IMR-90 (cell line): Measurements from ENCODE around the gene TEX35.

Experiments used
- FOS ChIP-seq: fragments of 150-350 bp; IDR thresholded peaks from 2 replicates; pipeline ENCODE4 v1.6.1; 2016; ENCODE audit warnings: low read depth, low read length
- MXI1 ChIP-seq: IDR thresholded peaks from 2 replicates; pipeline ENCODE4 v1.6.1; 2012; ENCODE audit warnings: low read depth, mild to moderate bottlenecking, low read length, moderate library complexity, borderline replicate concordance
- POLR2A ChIP-seq: IDR thresholded peaks from 2 replicates; pipeline ENCODE4 v1.6.1; 2012; ENCODE audit warnings: mild to moderate bottlenecking, low read depth, low read length
- RAD21 ChIP-seq: IDR thresholded peaks from 2 replicates; pipeline ENCODE4 v1.6.1; 2012; ENCODE audit warnings: low read length, improper control_type of control experiment
- RCOR1 ChIP-seq: IDR thresholded peaks from 2 replicates; pipeline ENCODE4 v1.6.1; 2012; ENCODE audit warnings: mild to moderate bottlenecking, low read length, improper control_type of control experiment; ENCODE audit not compliant: insufficient replicate concordance
- RFX5 ChIP-seq: IDR thresholded peaks from 2 replicates; pipeline ENCODE4 v1.8.0; 2012; ENCODE audit warnings: low read depth, mild to moderate bottlenecking, low read length, moderate library complexity
- TF ChIP-seq, protein P1 (sequence below): conservative IDR thresholded peaks from 2 replicates; pipeline ENCODE4 v1.5.1; 2012; ENCODE audit warnings: mild to moderate bottlenecking, low read depth, low read length, improper control_type of control experiment
- TF ChIP-seq, protein P2 (sequence below): fragments of 150-350 bp; IDR thresholded peaks from 2 replicates; pipeline ENCODE4 v1.6.1; 2017; ENCODE audit warnings: mild to moderate bottlenecking, antibody characterized with exemption, low read length, low read depth

DNA sequence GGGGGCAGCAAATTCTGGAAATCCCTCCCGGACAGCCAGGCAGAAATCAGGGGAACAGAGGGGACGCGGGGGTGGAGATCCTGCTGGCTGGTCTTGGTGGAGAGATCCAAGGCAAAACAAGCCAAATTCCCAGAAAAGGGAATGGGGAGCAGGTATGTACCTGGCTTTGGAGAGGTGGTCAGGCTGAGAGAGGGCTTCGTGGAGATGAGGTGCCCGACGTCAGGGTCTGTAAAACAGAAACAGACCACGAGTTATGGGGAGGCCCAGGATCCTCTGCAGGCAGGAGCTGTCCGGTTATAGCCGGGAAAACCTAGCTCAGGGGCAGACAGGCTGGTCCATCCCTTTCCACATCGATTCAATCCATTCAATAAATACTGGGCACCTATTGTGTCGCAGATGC is 20.6 kb upstream of the TEX35 start:
- TF ChIP-seq, protein P1, sequence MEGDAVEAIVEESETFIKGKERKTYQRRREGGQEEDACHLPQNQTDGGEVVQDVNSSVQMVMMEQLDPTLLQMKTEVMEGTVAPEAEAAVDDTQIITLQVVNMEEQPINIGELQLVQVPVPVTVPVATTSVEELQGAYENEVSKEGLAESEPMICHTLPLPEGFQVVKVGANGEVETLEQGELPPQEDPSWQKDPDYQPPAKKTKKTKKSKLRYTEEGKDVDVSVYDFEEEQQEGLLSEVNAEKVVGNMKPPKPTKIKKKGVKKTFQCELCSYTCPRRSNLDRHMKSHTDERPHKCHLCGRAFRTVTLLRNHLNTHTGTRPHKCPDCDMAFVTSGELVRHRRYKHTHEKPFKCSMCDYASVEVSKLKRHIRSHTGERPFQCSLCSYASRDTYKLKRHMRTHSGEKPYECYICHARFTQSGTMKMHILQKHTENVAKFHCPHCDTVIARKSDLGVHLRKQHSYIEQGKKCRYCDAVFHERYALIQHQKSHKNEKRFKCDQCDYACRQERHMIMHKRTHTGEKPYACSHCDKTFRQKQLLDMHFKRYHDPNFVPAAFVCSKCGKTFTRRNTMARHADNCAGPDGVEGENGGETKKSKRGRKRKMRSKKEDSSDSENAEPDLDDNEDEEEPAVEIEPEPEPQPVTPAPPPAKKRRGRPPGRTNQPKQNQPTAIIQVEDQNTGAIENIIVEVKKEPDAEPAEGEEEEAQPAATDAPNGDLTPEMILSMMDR = no peak
- no peak for TF ChIP-seq RAD21
- no peak for TF ChIP-seq POLR2A
- TF ChIP-seq RFX5 = no peak
- TF ChIP-seq FOS = no peak
- no peak for TF ChIP-seq MXI1
- TF ChIP-seq RCOR1 = no peak
- TF ChIP-seq, protein P2, sequence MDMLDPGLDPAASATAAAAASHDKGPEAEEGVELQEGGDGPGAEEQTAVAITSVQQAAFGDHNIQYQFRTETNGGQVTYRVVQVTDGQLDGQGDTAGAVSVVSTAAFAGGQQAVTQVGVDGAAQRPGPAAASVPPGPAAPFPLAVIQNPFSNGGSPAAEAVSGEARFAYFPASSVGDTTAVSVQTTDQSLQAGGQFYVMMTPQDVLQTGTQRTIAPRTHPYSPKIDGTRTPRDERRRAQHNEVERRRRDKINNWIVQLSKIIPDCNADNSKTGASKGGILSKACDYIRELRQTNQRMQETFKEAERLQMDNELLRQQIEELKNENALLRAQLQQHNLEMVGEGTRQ = no peak
